Stomach (tissue), 4 donors: ENCODE results near the gene MEIOC.

Experiments used
- POLR2A ChIP-seq, 4 donors: fragments of 450-650 bp; IDR thresholded peaks; one replicate each; pipeline ENCODE4 v1.6.1; 2016; ENCODE audit warnings: antibody characterized with exemption in 4 of 4, control low read depth in 2 of 4, mild to moderate bottlenecking in 1 of 4, moderate library complexity in 1 of 4
- POLR2AphosphoS5 ChIP-seq, 3 donors: sonication (generic); formaldehyde crosslinking; IDR thresholded peaks; one replicate each; pipeline ENCODE4 v1.6.1; 2016; ENCODE audit warnings: antibody characterized with exemption in 3 of 3
- TF ChIP-seq, protein P1 (sequence below), 7 experiments: fragments of 450-650 bp in 4 of 7; fragments of 200-600 bp in 3 of 7; sonication (generic) in 3 of 7; IDR thresholded peaks; one replicate each; pipeline ENCODE4 v1.5.1; 2016 to 2019; ENCODE audit warnings: antibody characterized with exemption in 7 of 7, control low read depth in 2 of 7, mild to moderate bottlenecking in 1 of 7

DNA sequence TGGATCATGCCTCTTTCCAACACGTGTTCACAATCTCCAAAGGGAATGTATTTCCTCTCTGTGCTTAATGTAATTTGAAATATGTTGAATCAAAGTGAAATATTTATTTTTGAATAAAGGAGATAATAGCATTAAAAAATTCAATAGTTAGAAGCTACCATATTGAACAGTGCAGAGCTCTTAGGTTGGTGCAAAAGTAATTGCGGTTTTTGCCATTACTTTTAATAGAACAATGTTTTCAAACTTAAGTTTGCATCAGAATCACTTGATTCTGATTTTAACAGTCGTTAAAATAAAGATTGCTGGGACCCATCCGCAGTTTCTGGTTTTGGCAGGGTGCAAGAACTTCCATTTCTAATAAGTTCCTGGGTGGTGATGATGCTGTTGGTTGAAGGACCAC lies 10.0 kb upstream of the MEIOC start:
- no peak for TF ChIP-seq POLR2A (IDR thresholded peaks at IDR 0.05)
- TF ChIP-seq, protein P1, sequence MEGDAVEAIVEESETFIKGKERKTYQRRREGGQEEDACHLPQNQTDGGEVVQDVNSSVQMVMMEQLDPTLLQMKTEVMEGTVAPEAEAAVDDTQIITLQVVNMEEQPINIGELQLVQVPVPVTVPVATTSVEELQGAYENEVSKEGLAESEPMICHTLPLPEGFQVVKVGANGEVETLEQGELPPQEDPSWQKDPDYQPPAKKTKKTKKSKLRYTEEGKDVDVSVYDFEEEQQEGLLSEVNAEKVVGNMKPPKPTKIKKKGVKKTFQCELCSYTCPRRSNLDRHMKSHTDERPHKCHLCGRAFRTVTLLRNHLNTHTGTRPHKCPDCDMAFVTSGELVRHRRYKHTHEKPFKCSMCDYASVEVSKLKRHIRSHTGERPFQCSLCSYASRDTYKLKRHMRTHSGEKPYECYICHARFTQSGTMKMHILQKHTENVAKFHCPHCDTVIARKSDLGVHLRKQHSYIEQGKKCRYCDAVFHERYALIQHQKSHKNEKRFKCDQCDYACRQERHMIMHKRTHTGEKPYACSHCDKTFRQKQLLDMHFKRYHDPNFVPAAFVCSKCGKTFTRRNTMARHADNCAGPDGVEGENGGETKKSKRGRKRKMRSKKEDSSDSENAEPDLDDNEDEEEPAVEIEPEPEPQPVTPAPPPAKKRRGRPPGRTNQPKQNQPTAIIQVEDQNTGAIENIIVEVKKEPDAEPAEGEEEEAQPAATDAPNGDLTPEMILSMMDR (IDR thresholded peaks at IDR 0.05): no peak
- TF ChIP-seq POLR2AphosphoS5 (IDR thresholded peaks at IDR 0.05): no peak
